Neural cell (in vitro differentiated cells): Measurements from ENCODE around the gene ASIC5. TPM values are rescaled to one million over a fixed set of nuclear protein-coding genes. Genes with fewer than 3 reads are reported as not detected.

Experiments
- H2AFZ ChIP-seq: fragments of 200-600, 300-800 bp; sonication (generic), shearing (Covaris generic); 2 replicates; pipeline ENCODE4 v1.6.0; 2014; ENCODE audit warnings: low read depth, mild to moderate bottlenecking, antibody characterized with exemption, low read length, moderate library complexity
- H3F3A ChIP-seq: fragments of 200-600 bp; shearing (Covaris generic); 2 replicates; pipeline ENCODE4 v1.6.1; 2016; ENCODE audit warnings: mild to moderate bottlenecking, moderate library complexity, mixed read lengths, antibody characterized with exemption, low read length; ENCODE audit not compliant: insufficient read depth, poor library complexity, severe bottlenecking
- H3K27ac ChIP-seq: fragments of 200-600, 300-800 bp; sonication (generic), shearing (Covaris generic); 2 replicates; pipeline ENCODE4 v1.5.1; 2014; ENCODE audit warnings: mild to moderate bottlenecking, low read length, moderate library complexity
- H3K27me3 ChIP-seq: fragments of 300-800, 200-600 bp; sonication (generic), shearing (Covaris generic); 2 replicates; pipeline ENCODE4 v1.6.0; 2014; ENCODE audit warnings: mild to moderate bottlenecking, low read depth, low read length, moderate library complexity; ENCODE audit not compliant: insufficient read depth
- H3K36me3 ChIP-seq: fragments of 300-800, 200-600 bp; sonication (generic), shearing (Covaris generic); 2 replicates; pipeline ENCODE4 v1.5.1; 2014; ENCODE audit warnings: mild to moderate bottlenecking, antibody characterized with exemption, low read length, moderate library complexity; ENCODE audit not compliant: insufficient read depth
- H3K4me2 ChIP-seq: fragments of 300-800, 200-600 bp; sonication (generic), shearing (Covaris generic); 2 replicates; pipeline ENCODE4 v1.6.0; 2014; ENCODE audit warnings: mild to moderate bottlenecking, low read length
- H3K4me3 ChIP-seq: fragments of 300-800, 200-600 bp; sonication (generic), shearing (Covaris generic); 2 replicates; pipeline ENCODE4 v1.5.1; 2014; ENCODE audit warnings: mild to moderate bottlenecking, low read length, moderate library complexity
- H3K79me2 ChIP-seq: fragments of 200-600 bp; shearing (Covaris generic); replicated peaks from 2 replicates; pipeline ENCODE4 v1.6.0; 2014; ENCODE audit warnings: mild to moderate bottlenecking, low read length, moderate library complexity; ENCODE audit not compliant: insufficient read depth
- H3K9ac ChIP-seq: fragments of 300-800, 200-600 bp; sonication (generic), shearing (Covaris generic); 2 replicates; pipeline ENCODE4 v1.6.1; 2016; ENCODE audit warnings: mild to moderate bottlenecking, low read length, mixed read lengths
- H3K9me2 ChIP-seq: fragments of 200-600 bp; shearing (Covaris generic); 2 replicates; pipeline ENCODE4 v1.6.1; 2016; ENCODE audit warnings: mild to moderate bottlenecking, low read length, mixed read lengths; ENCODE audit not compliant: insufficient read depth
- H3K9me3 ChIP-seq: fragments of 200-600, 300-800 bp; sonication (generic), shearing (Covaris generic); 2 replicates; pipeline ENCODE4 v1.6.1; 2016; ENCODE audit warnings: mild to moderate bottlenecking, mixed run types, low read length, moderate library complexity, mixed read lengths
- H4K20me1 ChIP-seq: fragments of 200-600 bp; shearing (Covaris generic); 2 replicates; pipeline ENCODE4 v1.6.1; 2016; ENCODE audit warnings: mild to moderate bottlenecking, mixed run types; ENCODE audit not compliant: insufficient read depth
- CTCF ChIP-seq: fragments of 450-650 bp; IDR thresholded peaks from 2 replicates; pipeline ENCODE4 v1.5.1; 2014; ENCODE audit warnings: antibody characterized with exemption, mild to moderate bottlenecking, moderate library complexity; ENCODE audit not compliant: poor library complexity, severe bottlenecking
- EP300 ChIP-seq: fragments of 450-650 bp; conservative IDR thresholded peaks from 2 replicates; pipeline ENCODE4 v1.6.1; 2014; ENCODE audit warnings: antibody characterized with exemption, mild to moderate bottlenecking, moderate library complexity; ENCODE audit not compliant: poor library complexity, severe bottlenecking
- EZH2 ChIP-seq: fragments of 200-600, 300-800 bp; shearing (Covaris generic), sonication (generic); IDR thresholded peaks from 2 replicates; pipeline ENCODE4 v1.6.1; 2014; ENCODE audit warnings: antibody characterized with exemption, low read length, borderline replicate concordance, mild to moderate bottlenecking; ENCODE audit not compliant: insufficient read depth, poor library complexity, severe bottlenecking
- MXI1 ChIP-seq: fragments of 450-650 bp; conservative IDR thresholded peaks from 2 replicates; pipeline ENCODE4 v1.6.1; 2014; ENCODE audit warnings: antibody characterized with exemption, mild to moderate bottlenecking; ENCODE audit not compliant: poor library complexity, severe bottlenecking
- POLR2AphosphoS5 ChIP-seq: IDR thresholded peaks from 2 replicates; pipeline ENCODE4 v1.6.1; 2012
- RAD21 ChIP-seq: fragments of 450-650 bp; conservative IDR thresholded peaks from 2 replicates; pipeline ENCODE4 v1.6.1; 2014; ENCODE audit warnings: antibody characterized with exemption, mild to moderate bottlenecking, moderate library complexity
- REST ChIP-seq: IDR thresholded peaks from 2 replicates; pipeline ENCODE4 v1.6.1; 2012; ENCODE audit warnings: borderline replicate concordance
- SMC3 ChIP-seq: fragments of 450-650 bp; conservative IDR thresholded peaks from 2 replicates; pipeline ENCODE4 v1.6.1; 2014; ENCODE audit warnings: antibody characterized with exemption, mild to moderate bottlenecking, moderate library complexity; ENCODE audit not compliant: poor library complexity
- TAF1 ChIP-seq: IDR thresholded peaks from 2 replicates; pipeline ENCODE4 v1.6.1; 2012; ENCODE audit warnings: low read depth
- polyA plus RNA-seq: library from polyadenylated mRNA; depleted of rRNA; stranded (reverse); fragments of >200 nt; gene quantifications from 2 replicates; pipeline ENCODE4 v1.2.3, GENCODE V29; 2014

ASIC5 gene
- polyA plus RNA-seq, 1 donor from 2014 or later, result not detected

- Histone ChIP-seq H3F3A (no peaks in the 10 kb centered on the region), H3K9me2 (no peaks in the 10 kb centered on the region), H4K20me1 (no peaks in the 10 kb centered on the region), H3K9me3 (no peaks in the 10 kb centered on the region), H3K36me3 (no peaks in the 10 kb centered on the region), H3K27me3 (no peaks in the 10 kb centered on the region), H3K4me2 (no peak overlapping the region), H3K27ac (no peak overlapping the region), H3K9ac (no peak overlapping the region), H3K79me2 (no peaks in the 10 kb centered on the region), H2AFZ (no peak overlapping the region), H3K4me3 (no peak overlapping the region)
- TF ChIP-seq RAD21 (no peak), EP300 (no peak), EZH2 (no peak), MXI1 (no peak), REST (no peak), SMC3 (no peak), CTCF (no peak), TAF1 (no peak), POLR2AphosphoS5 (no peak)
Measured at GRCh38 chr4:155794589-155795236, 71.4 kb downstream of the ASIC5 start.

GRCh38 chr4:155789982-155790381 lies 76.1 kb downstream of the ASIC5 start:
- H3K36me3 ChIP-seq, result no peaks in the 10 kb centered on the region
- H3F3A ChIP-seq, result no peaks in the 10 kb centered on the region
- H3K9me3 ChIP-seq, result no peaks in the 10 kb centered on the region
- H3K9me2 ChIP-seq, result no peaks in the 10 kb centered on the region
- no peak overlapping the region for H3K4me3 ChIP-seq
- no peaks in the 10 kb centered on the region for H4K20me1 ChIP-seq
- H3K27me3 ChIP-seq, result no peaks in the 10 kb centered on the region
- TF ChIP-seq TAF1 (no peak), POLR2AphosphoS5 (no peak), RAD21 (no peak), MXI1 (no peak), REST (no peak), EZH2 (no peak), CTCF (no peak), SMC3 (no peak), EP300 (no peak)
- no peak overlapping the region for H2AFZ ChIP-seq
- no peak overlapping the region for H3K9ac ChIP-seq
- no peak overlapping the region for H3K4me2 ChIP-seq
- no peaks in the 10 kb centered on the region for H3K79me2 ChIP-seq
- no peak overlapping the region for H3K27ac ChIP-seq
